T-cell (primary cell): ENCODE results near the gene NEK7. TPM values are rescaled to one million over a fixed set of nuclear protein-coding genes. Genes with fewer than 3 reads are reported as not detected.
A peak's percentile ranks its signal among the peaks of the same experiment; 100 is the strongest.

Source experiments
- ATAC-seq, 4 experiments: fragments of 200-7000 bp in 3 of 4; fragments of 150-1000 bp in 1 of 4; cut with Tn5 transposase; replicated peaks in 1 of 4; 1 replicate in 3 of 4; 2 replicates in 1 of 4; pipeline ENCODE4 v1.10.0; 2021; ENCODE audit warnings: moderate library complexity in 3 of 4, mild to moderate bottlenecking in 2 of 4, moderate number of reproducible peaks in 1 of 4
- CTCF ChIA-PET, 2 donors: fragments of 300-600 bp; sonication (Branson Sonifier 250); formaldehyde crosslinking; loops; one replicate each; lab custom pipeline; 2022; ENCODE audit warnings: antibody characterized with exemption in 2 of 2; lab: Charles Lee
- POLR2A ChIA-PET, 2 donors: fragments of 300-600 bp; sonication (Branson Sonifier 250); formaldehyde crosslinking; loops; one replicate each; lab custom pipeline; 2022; ENCODE audit warnings: antibody characterized with exemption in 2 of 2; lab: Charles Lee
- DNase-seq, 35 experiments: peaks; one replicate each; pipeline versions ENCODE4 v3.0.0 to v3.0.0-alpha.2; 2013 to 2023
- H3K27ac ChIP-seq: one replicate; pipeline ENCODE4 v1.5.1; 2013; ENCODE audit warnings: low read length
- H3K27me3 ChIP-seq, 2 experiments: replicated peaks in 1 of 2; 1 replicate in 1 of 2; 2 replicates in 1 of 2; pipeline versions ENCODE4 v1.6.1 to v1.7.0; 2013; ENCODE audit warnings: low read length in 1 of 2, mixed read lengths in 1 of 2; ENCODE audit not compliant: control insufficient read depth in 2 of 2, insufficient read depth in 2 of 2; ENCODE audit errors: extremely low read depth in 1 of 2
- H3K36me3 ChIP-seq, 2 donors: 1 replicate in 1 of 2; 2 replicates in 1 of 2; pipeline versions ENCODE4 v1.6.1 to v1.7.0; 2013; ENCODE audit warnings: low read length in 1 of 2; ENCODE audit not compliant: control insufficient read depth in 2 of 2, insufficient read depth in 1 of 2; ENCODE audit errors: extremely low read depth in 1 of 2
- H3K4me1 ChIP-seq, 2 experiments: 1 replicate in 1 of 2; 2 replicates in 1 of 2; pipeline versions ENCODE4 v1.6.1 to v1.7.0; 2013; ENCODE audit warnings: low read length in 2 of 2, mixed read lengths in 1 of 2; ENCODE audit not compliant: insufficient read depth in 2 of 2, control insufficient read depth in 1 of 2; ENCODE audit errors: extremely low read depth in 1 of 2
- H3K4me3 ChIP-seq, 2 donors: 1 replicate in 1 of 2; 2 replicates in 1 of 2; pipeline versions ENCODE4 v1.5.1 to v1.7.0; 2013; ENCODE audit warnings: mild to moderate bottlenecking in 2 of 2, low read length in 1 of 2, moderate library complexity in 1 of 2; ENCODE audit not compliant: control insufficient read depth in 1 of 2; ENCODE audit errors: extremely low read depth in 1 of 2
- H3K9me3 ChIP-seq: 2 replicates; pipeline ENCODE4 v1.7.0; 2013
- H3K27ac Mint-ChIP-seq, 2 donors: one replicate each; pipeline ENCODE4 v1.8.0; 2020 to 2021; ENCODE audit warnings: mild to moderate bottlenecking in 2 of 2, mixed read lengths in 2 of 2
- H3K27me3 Mint-ChIP-seq, 2 donors: one replicate each; pipeline ENCODE4 v1.8.0; 2021 to 2022; ENCODE audit warnings: mixed read lengths in 2 of 2
- H3K36me3 Mint-ChIP-seq: one replicate; pipeline ENCODE4 v1.8.0; 2021; ENCODE audit warnings: mixed read lengths
- H3K4me1 Mint-ChIP-seq, 3 donors: one replicate each; pipeline ENCODE4 v1.8.0; 2020 to 2022; ENCODE audit warnings: mixed read lengths in 3 of 3, mild to moderate bottlenecking in 1 of 3
- H3K4me3 Mint-ChIP-seq, 3 donors: one replicate each; pipeline ENCODE4 v1.8.0; 2020 to 2022; ENCODE audit warnings: mild to moderate bottlenecking in 3 of 3, mixed read lengths in 3 of 3, moderate library complexity in 3 of 3
- H3K9me3 Mint-ChIP-seq, 3 donors: one replicate each; pipeline ENCODE4 v1.8.0; 2020 to 2022; ENCODE audit warnings: mixed read lengths in 3 of 3
- WGBS: methylation state at CpG from one replicate; pipeline ENCODE4 v1.1.5; 2013; ENCODE audit warnings: missing lambda C conversion rate; ENCODE audit not compliant: insufficient coverage; 5-methylcytosine and 5-hydroxymethylcytosine counted together
- total RNA-seq, 35 experiments: library from RNA in 6 of 35; stranded (reverse) in 6 of 35; fragments of 120-200 nt in 1 of 35; gene quantifications; one replicate each; pipeline versions ENCODE4 v1.2.1 to v1.2.4 and lab custom pipeline; 2013 to 2026

The NEK7 gene
- total RNA-seq, 5 donors from 2014 or later (not counting 1 experiment from before 2014, with no cell fraction given) = 31.8 to 75.4 (median 69.9) TPM

DNA sequence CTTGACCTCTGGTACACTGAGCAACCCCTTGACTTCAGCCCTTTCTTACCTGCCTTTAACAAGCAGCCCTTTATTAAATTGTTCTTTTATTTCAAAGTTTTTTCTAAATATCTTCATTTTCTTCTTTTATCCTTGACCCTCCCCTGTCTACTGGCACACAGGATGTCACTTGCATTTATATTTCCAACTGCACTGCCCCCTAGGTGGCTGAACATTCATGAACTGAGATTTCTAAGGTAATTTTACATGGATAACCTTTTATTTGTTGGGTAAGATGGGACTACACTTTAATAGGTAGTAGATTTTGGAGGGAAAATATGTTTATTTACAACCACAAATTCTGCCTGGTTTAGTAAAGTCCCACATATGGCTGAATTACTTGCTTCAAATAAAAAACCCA is 193.7 kb downstream of the NEK7 start:
- Mint-ChIP-seq H3K36me3 (no peaks in the 10 kb centered on the region), H3K27ac (no peak overlapping the region), H3K27me3 (no peaks in the 10 kb centered on the region), H3K4me1 (no peaks in the 10 kb centered on the region), H3K4me3 (no peak overlapping the region), H3K9me3 (no peaks in the 10 kb centered on the region)
- Histone ChIP-seq H3K27ac (no peak overlapping the region), H3K4me1 (no peaks in the 10 kb centered on the region), H3K4me3 (no peak overlapping the region), H3K27me3 (no peaks in the 10 kb centered on the region), H3K9me3 (no peaks in the 10 kb centered on the region), H3K36me3 (no peaks in the 10 kb centered on the region)
- no peak for DNase-seq
- ChIA-PET POLR2A (no interaction called here), CTCF (no interaction called here)
- ATAC-seq = no peak

DNA sequence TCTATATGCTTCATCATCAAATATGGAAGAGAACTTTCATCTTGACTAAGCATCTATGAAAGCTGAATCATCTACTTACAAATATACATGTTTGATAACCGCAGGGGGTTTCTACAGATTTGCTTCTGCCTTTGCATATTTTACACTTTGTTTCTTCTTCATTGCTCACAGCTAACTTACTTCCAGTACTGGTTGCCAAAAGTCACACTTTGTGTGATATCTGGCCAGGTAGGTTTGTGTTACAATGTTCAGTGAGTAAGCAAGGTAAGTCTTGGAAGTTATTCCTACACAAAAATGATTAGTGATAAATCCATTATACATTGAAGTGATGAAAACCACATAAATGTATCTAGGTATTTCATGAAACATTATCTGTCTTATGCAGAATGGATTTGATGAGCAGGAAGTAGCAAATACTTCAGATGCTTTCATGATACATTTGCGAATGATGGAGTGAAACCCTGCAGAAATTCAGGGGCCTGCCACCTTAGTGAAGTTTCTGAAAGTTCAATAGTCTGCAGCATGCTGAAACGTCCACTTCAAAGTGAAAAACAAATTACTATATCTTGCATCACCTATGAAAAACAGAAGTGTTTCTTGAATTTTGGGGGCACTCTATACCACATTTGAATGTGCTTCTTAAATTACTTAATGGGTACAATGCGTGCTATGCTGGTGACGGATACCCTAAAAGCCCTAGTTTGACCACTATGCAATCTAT is 196.3 kb downstream of the NEK7 start:
- H3K27ac Mint-ChIP-seq = no peak overlapping the region
- no CpG with 5 or more reads among the region's 5 CpGs for WGBS

DNA sequence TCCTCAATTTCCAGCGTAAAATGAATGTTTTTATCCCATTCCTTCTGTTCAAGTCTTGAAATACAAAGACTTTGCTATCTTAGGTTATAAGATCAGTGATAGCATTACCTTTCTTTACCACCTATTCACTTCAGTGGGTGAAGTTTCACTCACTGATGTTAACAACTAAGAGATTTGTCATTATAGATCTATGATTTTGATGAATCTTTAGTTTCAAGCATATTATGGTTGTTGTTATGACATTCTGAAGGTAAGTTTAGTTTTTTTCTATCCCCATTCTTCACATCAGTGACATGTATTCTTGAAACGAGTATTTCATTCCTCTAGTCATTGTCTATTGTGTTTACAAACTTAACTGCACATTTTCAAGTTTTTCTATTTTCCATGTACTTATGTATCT is 201.1 kb downstream of the NEK7 start:
- H3K27me3 Mint-ChIP-seq = no peaks in the 10 kb centered on the region
- no peaks in the 10 kb centered on the region for H3K4me1 Mint-ChIP-seq
- Histone ChIP-seq H3K27ac (no peak overlapping the region), H3K9me3 (no peaks in the 10 kb centered on the region), H3K4me1 (no peaks in the 10 kb centered on the region), H3K4me3 (no peak overlapping the region), H3K36me3 (no peaks in the 10 kb centered on the region), H3K27me3 (no peaks in the 10 kb centered on the region)
- ATAC-seq (no peak), DNase-seq (no peak)
- WGBS = no CpG with 5 or more reads among the region's 2 CpGs
- no peaks in the 10 kb centered on the region for H3K36me3 Mint-ChIP-seq
- H3K27ac Mint-ChIP-seq = no peak overlapping the region
- CTCF ChIA-PET = interaction anchor here in 1 of 2 donors (1.6 kb wide), 1 partner anchor 202 kb away, joined by 3 read pairs; no protein-coding TSS in a partner anchor
- H3K9me3 Mint-ChIP-seq = no peaks in the 10 kb centered on the region
- H3K4me3 Mint-ChIP-seq = no peak overlapping the region
- POLR2A ChIA-PET = no interaction called here

More for the DNA sequence above, 196.3 kb downstream of the NEK7 start:
- Histone ChIP-seq H3K4me3 (no peak overlapping the region), H3K36me3 (no peaks in the 10 kb centered on the region), H3K4me1 (no peaks in the 10 kb centered on the region), H3K9me3 (no peaks in the 10 kb centered on the region), H3K27me3 (no peaks in the 10 kb centered on the region), H3K27ac (no peak overlapping the region)
- Mint-ChIP-seq H3K9me3 (no peaks in the 10 kb centered on the region), H3K4me1 (no peaks in the 10 kb centered on the region), H3K27me3 (no peaks in the 10 kb centered on the region), H3K36me3 (no peaks in the 10 kb centered on the region), H3K4me3 (no peak overlapping the region)
- ChIA-PET POLR2A (no interaction called here), CTCF (interaction anchor here in 1 of 2 donors (0.6 kb wide), 1 partner anchor 9 kb away, joined by 5 read pairs; no protein-coding TSS in a partner anchor)
- no peak for DNase-seq
- no peak for ATAC-seq

DNA sequence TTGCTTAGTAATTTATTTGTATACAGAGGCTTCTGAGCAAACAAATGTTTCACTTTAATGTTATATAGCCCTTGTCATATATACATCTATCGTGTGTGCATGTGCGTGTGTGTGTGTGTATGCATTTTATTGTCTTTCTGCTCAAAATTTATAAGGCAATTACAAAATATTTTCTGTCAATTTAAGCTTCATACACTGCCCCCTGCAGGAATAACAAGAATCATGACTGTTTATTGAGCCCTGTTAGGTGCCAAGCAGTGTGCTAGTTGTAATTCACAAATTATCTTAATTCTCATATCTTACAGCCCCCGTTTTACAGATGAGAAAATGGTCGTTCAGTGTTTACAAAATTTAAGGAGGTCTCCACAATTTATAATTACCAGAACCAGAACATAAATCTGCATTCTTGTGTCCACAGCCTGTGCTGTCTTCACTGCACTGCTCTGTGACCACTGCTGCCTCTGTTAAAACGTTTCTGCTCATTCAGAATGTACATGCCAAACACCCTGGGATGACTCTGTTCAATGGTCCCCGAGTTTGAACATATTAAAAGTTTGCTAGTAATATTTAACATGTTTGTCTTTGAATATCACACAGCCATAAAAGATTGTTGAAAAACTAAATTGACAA is 202.3 kb downstream of the NEK7 start:
- H3K9me3 Mint-ChIP-seq = no peaks in the 10 kb centered on the region
- H3K4me1 Mint-ChIP-seq = no peaks in the 10 kb centered on the region
- H3K4me3 ChIP-seq = no peak overlapping the region
- no peaks in the 10 kb centered on the region for H3K36me3 Mint-ChIP-seq
- no peaks in the 10 kb centered on the region for H3K9me3 ChIP-seq
- ChIA-PET POLR2A (no interaction called here), CTCF (interaction anchor here in 1 of 2 donors (0.6 to 1.6 kb wide), 4 partner anchors 203 to 837 kb away, joined by 3 read pairs; no protein-coding TSS in a partner anchor)
- no peaks in the 10 kb centered on the region for H3K36me3 ChIP-seq
- 76% methylated on average over 3 of the region's 6 CpGs for WGBS
- H3K4me1 ChIP-seq = no peaks in the 10 kb centered on the region
- no peaks in the 10 kb centered on the region for H3K27me3 ChIP-seq
- H3K4me3 Mint-ChIP-seq = no peak overlapping the region
- ATAC-seq (no peak), DNase-seq (peak in 1 of 35 experiments; percentile 45)
- no peak overlapping the region for H3K27ac Mint-ChIP-seq
- no peaks in the 10 kb centered on the region for H3K27me3 Mint-ChIP-seq
- H3K27ac ChIP-seq = no peak overlapping the region

DNA sequence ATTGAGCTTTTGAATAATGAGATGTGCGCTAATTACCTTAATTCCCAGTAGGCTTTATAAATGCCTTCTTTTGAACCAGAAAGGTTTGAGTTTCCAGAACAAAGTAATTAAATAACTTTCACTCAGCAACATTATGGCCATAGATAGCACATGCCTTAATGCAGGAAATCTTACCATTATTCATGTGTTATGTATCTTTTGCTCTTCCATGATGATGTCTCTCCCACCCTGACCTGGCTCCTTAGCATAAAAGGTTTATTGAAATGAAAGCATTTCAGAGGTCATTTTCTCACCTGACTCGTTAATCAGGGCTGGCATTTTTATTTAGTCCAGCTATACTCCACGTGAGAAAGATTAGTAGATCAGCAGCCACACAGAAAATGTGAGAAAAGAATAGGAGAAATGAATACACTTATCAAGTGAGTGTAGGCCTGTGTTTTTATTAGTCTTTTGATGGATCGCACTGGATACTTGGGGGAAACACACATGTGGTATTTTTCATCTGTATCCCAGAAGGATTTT is 203.5 kb downstream of the NEK7 start:
- Mint-ChIP-seq H3K27me3 (no peaks in the 10 kb centered on the region), H3K4me1 (no peaks in the 10 kb centered on the region), H3K36me3 (no peaks in the 10 kb centered on the region), H3K27ac (no peak overlapping the region), H3K4me3 (no peak overlapping the region), H3K9me3 (no peaks in the 10 kb centered on the region)
- no peaks in the 10 kb centered on the region for H3K4me1 ChIP-seq
- H3K4me3 ChIP-seq = no peak overlapping the region
- H3K27ac ChIP-seq = no peak overlapping the region
- ATAC-seq (no peak), DNase-seq (no peak)
- CTCF ChIA-PET = no interaction called here
- H3K9me3 ChIP-seq = no peaks in the 10 kb centered on the region
- 76% methylated on average over 2 of the region's 4 CpGs for WGBS
- H3K27me3 ChIP-seq = no peaks in the 10 kb centered on the region
- no peaks in the 10 kb centered on the region for H3K36me3 ChIP-seq
- POLR2A ChIA-PET = no interaction called here

DNA sequence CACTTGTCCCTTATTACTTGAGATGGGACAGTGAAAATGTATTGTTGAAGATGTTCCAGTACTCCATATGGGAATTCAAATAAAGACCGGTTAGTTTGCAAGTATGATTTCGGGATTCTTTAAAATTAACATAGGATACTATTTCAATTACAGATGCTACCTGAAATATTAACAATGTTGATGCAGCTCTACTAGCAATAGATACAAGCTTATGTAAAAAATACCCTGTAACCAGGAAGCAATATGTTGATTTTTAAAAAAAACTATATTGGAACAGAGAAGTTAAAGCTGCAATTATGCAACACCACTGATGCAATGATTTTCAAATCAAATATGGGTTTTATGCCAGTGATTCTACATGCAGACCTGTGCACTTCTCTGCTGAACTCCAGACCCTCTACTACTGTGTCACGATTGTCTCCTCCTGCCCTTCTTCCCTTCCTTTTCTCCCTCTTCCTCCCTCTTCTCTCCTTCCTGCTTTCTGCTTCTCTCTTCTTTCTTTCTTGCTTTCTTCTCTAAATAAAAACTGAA is 204.5 kb downstream of the NEK7 start:
- Histone ChIP-seq H3K27ac (no peak overlapping the region), H3K36me3 (no peaks in the 10 kb centered on the region), H3K4me1 (no peaks in the 10 kb centered on the region), H3K4me3 (no peak overlapping the region), H3K9me3 (no peaks in the 10 kb centered on the region), H3K27me3 (no peaks in the 10 kb centered on the region)
- DNase-seq (no peak), ATAC-seq (no peak)
- 100% methylated on average over 1 of the region's 3 CpGs for WGBS
- CTCF ChIA-PET = no interaction called here
- POLR2A ChIA-PET = interaction anchor here in 1 of 2 donors (0.7 kb wide), 1 partner anchor 14 kb away, joined by 3 read pairs; no protein-coding TSS in a partner anchor
- H3K4me1 Mint-ChIP-seq = no peaks in the 10 kb centered on the region
- H3K27ac Mint-ChIP-seq = no peak overlapping the region
- no peak overlapping the region for H3K4me3 Mint-ChIP-seq
- no peaks in the 10 kb centered on the region for H3K9me3 Mint-ChIP-seq
- H3K27me3 Mint-ChIP-seq = no peaks in the 10 kb centered on the region
- H3K36me3 Mint-ChIP-seq = no peaks in the 10 kb centered on the region
